H1 (cell line): ENCODE measurements around the gene C8B. TPM values are rescaled to one million over a fixed set of nuclear protein-coding genes. Genes with fewer than 3 reads are reported as not detected.

ENCODE experiments used
- CTCF ChIA-PET: fragments of 300-600 bp; sonication (Branson Sonifier 250); formaldehyde crosslinking; loops from one replicate; lab custom pipeline; 2021; ENCODE audit not compliant: partially characterized antibody; lab: Charles Lee
- POLR2A ChIA-PET: fragments of 300-600 bp; sonication (Branson Sonifier 250); formaldehyde crosslinking; loops from one replicate; lab custom pipeline; 2021; ENCODE audit warnings: inconsistent platforms; ENCODE audit not compliant: partially characterized antibody; lab: Charles Lee
- DNase-seq, 2 experiments: peaks; one replicate each; pipeline versions ENCODE4 v3.0.0 to v3.0.0-alpha.2; 2010 to 2022; ENCODE audit warnings: low spot score in 2 of 2, low read depth in 1 of 2, mixed read lengths in 1 of 2
- FAIRE-seq: peaks from 2 replicates; lab custom pipeline; 2011; peaks lifted over from hg19 to GRCh38; lab: Jason Lieb, UNC
- H2AFZ ChIP-seq: 2 replicates; pipeline ENCODE4 v1.8.1; 2012; ENCODE audit warnings: low read length, inconsistent platforms
- H2AK5ac ChIP-seq: 2 replicates; pipeline ENCODE4 v1.6.1; 2013; ENCODE audit warnings: low read depth, low read length
- H2BK120ac ChIP-seq: replicated peaks from 2 replicates; pipeline ENCODE3; 2013; ENCODE audit warnings: low read depth, low read length, inconsistent platforms
- H2BK12ac ChIP-seq: 2 replicates; pipeline ENCODE4 v1.6.1; 2013; ENCODE audit warnings: low read depth, low read length
- H2BK15ac ChIP-seq: 2 replicates; pipeline ENCODE4 v1.6.1; 2013; ENCODE audit warnings: low read length
- H2BK20ac ChIP-seq: 2 replicates; pipeline ENCODE4 v1.6.1; 2013; ENCODE audit warnings: low read length
- H2BK5ac ChIP-seq: 2 replicates; pipeline ENCODE4 v1.6.1; 2013; ENCODE audit warnings: low read depth, low read length
- H3K14ac ChIP-seq: 2 replicates; pipeline ENCODE4 v1.6.1; 2013; ENCODE audit warnings: inconsistent platforms; ENCODE audit not compliant: insufficient read length
- H3K18ac ChIP-seq: 2 replicates; pipeline ENCODE4 v1.6.1; 2013; ENCODE audit warnings: low read length; ENCODE audit errors: extremely low read depth
- H3K23ac ChIP-seq: 2 replicates; pipeline ENCODE4 v1.6.1; 2013; ENCODE audit warnings: inconsistent platforms; ENCODE audit not compliant: insufficient read length
- H3K23me2 ChIP-seq: 2 replicates; pipeline ENCODE4 v1.6.1; 2013; ENCODE audit warnings: low read depth, low read length
- H3K27ac ChIP-seq: 2 replicates; pipeline ENCODE4 v1.6.1; 2011; ENCODE audit warnings: low read depth, low read length, inconsistent platforms
- H3K27me3 ChIP-seq, 4 experiments: replicated peaks in 1 of 4; 1 replicate in 1 of 4; 2 replicates in 3 of 4; pipeline versions ENCODE4 v1.6.1 to v1.8.1; 2011 to 2013; ENCODE audit warnings: low read length in 3 of 4, mild to moderate bottlenecking in 3 of 4, inconsistent platforms in 2 of 4, mixed read lengths in 2 of 4, moderate library complexity in 1 of 4; ENCODE audit not compliant: control insufficient read depth in 3 of 4, insufficient read depth in 3 of 4; ENCODE audit errors: extremely low read depth in 1 of 4
- H3K36me3 ChIP-seq, 4 experiments: 2 replicates each; pipeline versions ENCODE4 v1.6.1 to v1.8.1; 2011 to 2013; ENCODE audit warnings: mild to moderate bottlenecking in 4 of 4, low read length in 3 of 4, moderate library complexity in 2 of 4, control low read depth in 1 of 4, inconsistent platforms in 1 of 4; ENCODE audit not compliant: insufficient read depth in 4 of 4, control insufficient read depth in 2 of 4
- H3K4ac ChIP-seq: replicated peaks from 2 replicates; pipeline ENCODE3; 2013; ENCODE audit warnings: low read length, low read depth, mixed read lengths, inconsistent platforms; ENCODE audit not compliant: insufficient read length
- H3K4me1 ChIP-seq, 4 experiments: replicated peaks in 1 of 4; 1 replicate in 1 of 4; 2 replicates in 3 of 4; pipeline versions ENCODE4 v1.6.1 to v1.8.1; 2011 to 2013; ENCODE audit warnings: low read length in 3 of 4, inconsistent platforms in 2 of 4, mixed read lengths in 1 of 4; ENCODE audit not compliant: insufficient read depth in 4 of 4, control insufficient read depth in 3 of 4
- H3K4me2 ChIP-seq, 2 experiments: 2 replicates each; pipeline versions ENCODE4 v1.6.1 to v1.8.1; 2011 to 2013; ENCODE audit warnings: low read depth in 2 of 2, low read length in 2 of 2, control low read depth in 1 of 2, inconsistent platforms in 1 of 2, mild to moderate bottlenecking in 1 of 2; ENCODE audit not compliant: insufficient read depth in 1 of 2
- H3K4me3 ChIP-seq, 4 experiments: fragments of 200-600, 300-600 bp in 1 of 4; sonication (generic), shearing (Covaris generic), sonication (Bioruptor Twin) in 1 of 4; 2 replicates each; pipeline versions ENCODE4 v1.5.1 to v1.8.1; 2011 to 2016; ENCODE audit warnings: low read length in 4 of 4, low read depth in 3 of 4, control low read depth in 2 of 4, inconsistent platforms in 2 of 4, mild to moderate bottlenecking in 2 of 4, mixed read lengths in 1 of 4, moderate library complexity in 1 of 4; ENCODE audit not compliant: insufficient read depth in 2 of 4; ENCODE audit errors: extremely low read depth in 1 of 4
- H3K56ac ChIP-seq: replicated peaks from 2 replicates; pipeline ENCODE3; 2013; ENCODE audit warnings: low read depth, mild to moderate bottlenecking, mixed read lengths, low read length, inconsistent platforms; ENCODE audit not compliant: insufficient read length
- H3K79me1 ChIP-seq: 2 replicates; pipeline ENCODE4 v1.6.1; 2013; ENCODE audit warnings: low read depth, low read length, control low read depth
- H3K79me2 ChIP-seq, 2 experiments: 2 replicates each; pipeline versions ENCODE4 v1.6.1 to v1.8.1; 2012 to 2013; ENCODE audit warnings: low read length in 2 of 2, mild to moderate bottlenecking in 2 of 2, inconsistent platforms in 1 of 2; ENCODE audit not compliant: insufficient read depth in 2 of 2, control insufficient read depth in 1 of 2
- H3K9ac ChIP-seq, 4 experiments: replicated peaks in 1 of 4; 1 replicate in 1 of 4; 2 replicates in 3 of 4; pipeline versions ENCODE4 v1.6.1 to v1.8.1; 2011 to 2013; ENCODE audit warnings: low read depth in 3 of 4, low read length in 3 of 4, control low read depth in 2 of 4, mild to moderate bottlenecking in 2 of 4, moderate library complexity in 2 of 4, inconsistent platforms in 1 of 4; ENCODE audit errors: extremely low read depth in 1 of 4
- H3K9me3 ChIP-seq, 2 experiments: 2 replicates each; pipeline versions ENCODE4 v1.6.1 to v1.8.1; 2012 to 2013; ENCODE audit warnings: mild to moderate bottlenecking in 2 of 2, moderate library complexity in 2 of 2, control low read depth in 1 of 2, inconsistent platforms in 1 of 2, low read depth in 1 of 2, low read length in 1 of 2, mixed read lengths in 1 of 2; ENCODE audit not compliant: insufficient read depth in 2 of 2
- H4K20me1 ChIP-seq, 2 experiments: replicated peaks in 1 of 2; 2 replicates each; pipeline versions ENCODE3 to v1.8.1; 2011 to 2013; ENCODE audit warnings: inconsistent platforms in 2 of 2, low read length in 2 of 2, mild to moderate bottlenecking in 1 of 2; ENCODE audit not compliant: insufficient read depth in 2 of 2, control insufficient read depth in 1 of 2
- H4K5ac ChIP-seq: 2 replicates; pipeline ENCODE4 v1.6.1; 2013; ENCODE audit warnings: low read length, low read depth, mixed read lengths, inconsistent platforms; ENCODE audit not compliant: insufficient read length
- H4K8ac ChIP-seq: 2 replicates; pipeline ENCODE4 v1.8.0; 2013; ENCODE audit warnings: mild to moderate bottlenecking, moderate library complexity, low read length, inconsistent platforms; ENCODE audit not compliant: insufficient read depth; ENCODE audit errors: extremely low read depth
- H4K91ac ChIP-seq: replicated peaks from 2 replicates; pipeline ENCODE3; 2013; ENCODE audit warnings: low read length, mixed read lengths, inconsistent platforms; ENCODE audit not compliant: insufficient read length
- ATF2 ChIP-seq: IDR thresholded peaks from 2 replicates; pipeline ENCODE4 v1.6.1; 2012; ENCODE audit warnings: low read length, inconsistent platforms
- ATF3 ChIP-seq: IDR thresholded peaks from 2 replicates; pipeline ENCODE4 v1.6.1; 2011; ENCODE audit warnings: low read depth, mild to moderate bottlenecking, low read length; ENCODE audit not compliant: insufficient read depth
- BCL11A ChIP-seq, 2 experiments: IDR thresholded peaks; one replicate each; pipeline ENCODE4 v1.6.1; 2011; ENCODE audit warnings: low read depth in 2 of 2, low read length in 2 of 2, mild to moderate bottlenecking in 2 of 2
- CEBPB ChIP-seq: IDR thresholded peaks from 2 replicates; pipeline ENCODE4 v1.6.1; 2012; ENCODE audit warnings: low read depth, low read length
- CHD2 ChIP-seq: IDR thresholded peaks from 2 replicates; pipeline ENCODE4 v1.6.1; 2012; ENCODE audit warnings: low read length, improper control_type of control experiment
- EP300 ChIP-seq, 2 experiments: IDR thresholded peaks; 1 replicate in 1 of 2; 2 replicates in 1 of 2; pipeline ENCODE4 v1.6.1; 2011 to 2012; ENCODE audit warnings: low read depth in 2 of 2, low read length in 2 of 2, mild to moderate bottlenecking in 2 of 2, borderline replicate concordance in 1 of 2, inconsistent platforms in 1 of 2, moderate library complexity in 1 of 2
- PHF8 ChIP-seq: fragments of 200-600 bp; sonication (generic); conservative IDR thresholded peaks from 2 replicates; pipeline ENCODE4 v1.7.1; 2012; ENCODE audit warnings: low read depth, mild to moderate bottlenecking, inconsistent platforms, low read length, moderate library complexity
- SAP30 ChIP-seq: fragments of 300-600 bp; sonication (generic); IDR thresholded peaks from 2 replicates; pipeline ENCODE4 v1.7.1; 2012; ENCODE audit warnings: low read length, moderate library complexity, mild to moderate bottlenecking, inconsistent platforms; ENCODE audit not compliant: insufficient read depth, insufficient replicate concordance
- SIX5 ChIP-seq: IDR thresholded peaks from 2 replicates; pipeline ENCODE4 v1.6.1; 2011; ENCODE audit warnings: mild to moderate bottlenecking, low read depth, low read length
- SP2 ChIP-seq: IDR thresholded peaks from 2 replicates; pipeline ENCODE4 v1.6.1; 2012; ENCODE audit warnings: mild to moderate bottlenecking, low read length, inconsistent platforms
- WGBS, 2 experiments: shearing (Covaris generic) in 1 of 2; methylation state at CpG; one replicate each; pipeline versions ENCODE4 v1.1.6 to v1.1.7; 2013 to 2015; ENCODE audit warnings: low lambda C conversion rate in 2 of 2, mixed read lengths in 2 of 2, inconsistent platforms in 1 of 2, low coverage in 1 of 2, missing lambda C conversion rate in 1 of 2; ENCODE audit not compliant: insufficient replicate concordance in 2 of 2, insufficient coverage in 1 of 2, insufficient read length in 1 of 2; ENCODE audit errors: extremely low coverage in 1 of 2, missing lambda C conversion rate in 1 of 2; 5-methylcytosine and 5-hydroxymethylcytosine counted together
- polyA plus RNA-seq, 7 experiments: library from polyadenylated mRNA; depleted of rRNA in 3 of 7; stranded (reverse) in 5 of 7; unstranded in 2 of 7; fragments of >200 nt in 5 of 7; fragments of 200-250 nt in 2 of 7; gene quantifications; 1 replicate in 5 of 7; 2 replicates in 1 of 7; 4 replicates in 1 of 7; pipeline versions ENCODE4 v1.2.1 to v1.2.3, GENCODE V29; 2011 to 2013; ENCODE audit warnings: missing spikeins in 2 of 7, mixed read lengths in 2 of 7
- total RNA-seq: library from RNA; stranded (reverse); fragmentation: NEBNext Ultra II Directional; extraction: Animal tissue kit (Norgen Biotek cat#: 25700); gene quantifications from 2 replicates; pipeline ENCODE4 v1.2.1, GENCODE V29; 2021
- TF ChIP-seq, protein P1 (sequence below): IDR thresholded peaks from 2 replicates; pipeline ENCODE4 v1.6.1; 2012; ENCODE audit warnings: inconsistent platforms

The C8B gene
- total and polyA plus RNA-seq, 2 of the 8 experiments (the other 6 are each of a cell fraction or from before 2014, with no cell fraction given) = not detected

DNA sequence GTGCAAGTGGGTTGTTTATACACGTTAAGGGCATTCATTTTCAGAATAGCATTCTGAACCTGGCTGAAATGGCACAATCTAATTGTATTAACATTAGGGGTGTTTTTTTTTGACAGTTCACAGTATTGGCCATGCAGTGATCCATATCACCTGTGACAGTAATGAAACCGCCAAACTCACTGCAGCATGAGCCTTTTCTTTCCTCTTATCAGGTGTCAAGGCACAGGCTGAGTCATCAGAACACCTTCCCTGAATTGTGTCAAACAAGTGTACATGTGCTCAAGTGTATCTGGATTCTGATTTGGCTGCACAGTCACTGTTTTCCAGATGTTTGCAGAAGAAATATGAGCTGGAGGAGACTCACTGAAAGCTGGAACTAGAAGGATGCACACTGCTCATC is 47.7 kb upstream of the C8B start:
- ChIA-PET POLR2A (no interaction called here), CTCF (interaction anchor here (2.3 kb wide), 1 partner anchor 10 kb away, joined by 5 read pairs; no protein-coding TSS in a partner anchor)
- Histone ChIP-seq H2BK20ac (no peak overlapping the region), H3K4me2 (no peak overlapping the region), H2BK5ac (no peak overlapping the region), H3K27me3 (no peaks in the 10 kb centered on the region), H4K8ac (no peak overlapping the region), H3K79me1 (no peaks in the 10 kb centered on the region), H3K36me3 (no peaks in the 10 kb centered on the region), H4K5ac (no peak overlapping the region), H3K4me1 (no peaks in the 10 kb centered on the region), H4K20me1 (peaks cover 0 to 3% of the 10 kb centered on the region in 2 experiments), H2BK120ac (no peak overlapping the region), H2AK5ac (no peak overlapping the region), H2AFZ (no peak overlapping the region), H3K27ac (no peak overlapping the region), H3K23me2 (no peaks in the 10 kb centered on the region), H2BK15ac (no peak overlapping the region), H3K4ac (no peak overlapping the region), H3K14ac (no peak overlapping the region), H3K9me3 (no peaks in the 10 kb centered on the region), H2BK12ac (no peak overlapping the region), H3K18ac (no peak overlapping the region), H3K23ac (no peak overlapping the region), H4K91ac (no peak overlapping the region), H3K9ac (no peak overlapping the region), H3K4me3 (no peak overlapping the region), H3K56ac (no peak overlapping the region), H3K79me2 (no peaks in the 10 kb centered on the region; a peak in 1 of 4 replicates)
- DNase-seq (no peak), FAIRE-seq (no peak)
- WGBS, 2 experiments = 88% methylated on average over 2 of the region's 2 CpGs; no CpG with 5 or more reads in 1 of the 2 experiments
- TF ChIP-seq CHD2 (no peak), BCL11A (IDR thresholded peaks at IDR 0.05; ENCODE audit: low read depth in 2 of 2, low read length in 2 of 2) (no peak), SIX5 (no peak), PHF8 (no peak), ATF3 (no peak), EP300 (IDR thresholded peaks at IDR 0.05; ENCODE audit: borderline replicate concordance in 1 of 2, low read depth in 2 of 2, low read length in 2 of 2) (no peak), SP2 (no peak), ATF2 (no peak), CEBPB (no peak), SAP30 (no peak)
- TF ChIP-seq, protein P1, sequence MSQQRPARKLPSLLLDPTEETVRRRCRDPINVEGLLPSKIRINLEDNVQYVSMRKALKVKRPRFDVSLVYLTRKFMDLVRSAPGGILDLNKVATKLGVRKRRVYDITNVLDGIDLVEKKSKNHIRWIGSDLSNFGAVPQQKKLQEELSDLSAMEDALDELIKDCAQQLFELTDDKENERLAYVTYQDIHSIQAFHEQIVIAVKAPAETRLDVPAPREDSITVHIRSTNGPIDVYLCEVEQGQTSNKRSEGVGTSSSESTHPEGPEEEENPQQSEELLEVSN = no peak
